K562 (cell line): ENCODE data around the gene SERTAD3. TPM values are rescaled to one million over a fixed set of nuclear protein-coding genes. Genes with fewer than 3 reads are reported as not detected.

Source experiments
- ATAC-seq: fragments of 200-7000 bp; cut with Tn5 transposase; 3 replicates; pipeline ENCODE4 v1.9.1; 2020; ENCODE audit warnings: moderate library complexity
- BruUV-seq: library from RNA; stranded (reverse); fragments of 400-500 nt; replicated peaks from 2 replicates; lab custom pipeline; 2021; lab: Mats Ljungman, UMichigan
- CTCF ChIA-PET: fragments of 300-600 bp; formaldehyde crosslinking; extraction: SDS; loops from one replicate; lab custom pipeline; 2021; ENCODE audit warnings: low intra/inter-chr PET ratio; lab: Yijun Ruan, JAX
- POLR2A ChIA-PET: fragments of 300-600, 350-650 bp; sonication (Branson Sonifier 250); formaldehyde crosslinking; extraction: SDS; loops from one replicate; lab custom pipeline; 2021; ENCODE audit warnings: antibody characterized with exemption, inconsistent platforms; lab: Yijun Ruan, JAX
- DNase-seq, 4 experiments: peaks; one replicate each; pipeline versions ENCODE4 v3.0.0 to v3.0.0-alpha.2; 2011 to 2018; ENCODE audit warnings: low spot score in 3 of 4, mixed read lengths in 3 of 4; ENCODE audit errors: extremely low read depth in 1 of 4
- FAIRE-seq: peaks from 2 replicates; lab custom pipeline; 2011; peaks lifted over from hg19 to GRCh38; lab: Jason Lieb, UNC
- H2AFZ ChIP-seq: 2 replicates; pipeline ENCODE4 v1.6.0; 2011; ENCODE audit warnings: low read depth, low read length, control low read depth, inconsistent platforms
- H3K27ac ChIP-seq: fragments of 200-600 bp; 3 replicates; pipeline ENCODE4 v1.8.0; 2011; ENCODE audit warnings: low read depth, mild to moderate bottlenecking, control low read depth, inconsistent platforms, low read length, moderate library complexity, mixed read lengths; ENCODE audit errors: extremely low read depth
- H3K27me3 ChIP-seq, 2 experiments: fragments of 300-600 bp in 1 of 2; 2 replicates in 1 of 2; 3 replicates in 1 of 2; pipeline versions ENCODE4 v1.6.0 to v1.8.0; 2011; ENCODE audit warnings: inconsistent platforms in 2 of 2, low read length in 2 of 2, mild to moderate bottlenecking in 1 of 2, mixed read lengths in 1 of 2, moderate library complexity in 1 of 2; ENCODE audit not compliant: control insufficient read depth in 2 of 2, insufficient read depth in 2 of 2
- H3K36me3 ChIP-seq: fragments of 300-600 bp; 3 replicates; pipeline ENCODE4 v1.8.0; 2011; ENCODE audit warnings: mild to moderate bottlenecking, low read length, inconsistent platforms; ENCODE audit not compliant: control insufficient read depth, insufficient read depth
- H3K4me1 ChIP-seq, 2 experiments: fragments of 200-600 bp in 1 of 2; replicated peaks in 1 of 2; 2 replicates in 1 of 2; 3 replicates in 1 of 2; pipeline versions ENCODE4 v1.5.1 to v1.8.0; 2011; ENCODE audit warnings: inconsistent platforms in 2 of 2, low read length in 2 of 2, mild to moderate bottlenecking in 1 of 2, mixed read lengths in 1 of 2, moderate library complexity in 1 of 2; ENCODE audit not compliant: control insufficient read depth in 2 of 2, insufficient read depth in 2 of 2
- H3K4me2 ChIP-seq: 2 replicates; pipeline ENCODE4 v1.6.1; 2011; ENCODE audit warnings: low read length, control low read depth, inconsistent platforms, mixed read lengths; ENCODE audit not compliant: insufficient read depth
- H3K4me3 ChIP-seq: fragments of 200-600 bp; sonication (generic), shearing (Covaris generic); 2 replicates; pipeline ENCODE4 v1.5.1; 2016; ENCODE audit warnings: control low read depth, inconsistent platforms
- H3K79me2 ChIP-seq: fragments of 200-600 bp; 3 replicates; pipeline ENCODE4 v1.8.0; 2011; ENCODE audit warnings: low read length, inconsistent platforms; ENCODE audit not compliant: control insufficient read depth, insufficient read depth
- H3K9ac ChIP-seq, 2 experiments: 2 replicates each; pipeline versions ENCODE4 v1.6.0 to v1.6.1; 2011; ENCODE audit warnings: low read depth in 2 of 2, low read length in 2 of 2, control low read depth in 1 of 2, inconsistent platforms in 1 of 2, mild to moderate bottlenecking in 1 of 2, mixed read lengths in 1 of 2; ENCODE audit not compliant: insufficient read depth in 1 of 2
- H3K9me1 ChIP-seq: one replicate; pipeline ENCODE4 v1.6.0; 2011; ENCODE audit warnings: inconsistent platforms, mild to moderate bottlenecking, low read length, moderate library complexity; ENCODE audit not compliant: control insufficient read depth, insufficient read depth
- H3K9me3 ChIP-seq: replicated peaks from 2 replicates; pipeline ENCODE4 v1.5.1; 2011; ENCODE audit warnings: low read depth, low read length, inconsistent platforms; ENCODE audit not compliant: control insufficient read depth, insufficient read depth
- H4K20me1 ChIP-seq: replicated peaks from 2 replicates; pipeline ENCODE4 v1.6.1; 2011; ENCODE audit warnings: low read length, inconsistent platforms, mixed read lengths; ENCODE audit not compliant: control insufficient read depth, insufficient read depth
- ARID1B ChIP-seq: fragments of 450-650 bp; IDR thresholded peaks from 2 replicates; pipeline ENCODE4 v1.6.1; 2016; ENCODE audit warnings: antibody characterized with exemption, mild to moderate bottlenecking, inconsistent platforms
- BHLHE40 ChIP-seq: IDR thresholded peaks from 2 replicates; pipeline ENCODE4 v1.6.1; 2011; ENCODE audit warnings: low read length, improper control_type of control experiment
- HSF4 ChIP-seq: fragments of 250-450 bp; sonication (Bioruptor Pico); IDR thresholded peaks from 2 replicates; pipeline ENCODE4 v2.1.2; 2022; ENCODE audit warnings: mild to moderate bottlenecking, moderate library complexity, borderline replicate concordance
- SMAD3 ChIP-seq: fragments of 450-650 bp; formaldehyde crosslinking; conservative IDR thresholded peaks from 2 replicates; pipeline ENCODE4 v1.4.0; 2020; ENCODE audit warnings: mild to moderate bottlenecking
- TFAM ChIP-seq: fragments of 250-450 bp; sonication (Bioruptor Pico); conservative IDR thresholded peaks from 2 replicates; pipeline ENCODE4 v1.5.0; 2021; ENCODE audit warnings: mild to moderate bottlenecking, moderate library complexity
- ZNF324 ChIP-seq: fragments of 250-450 bp; sonication (Bioruptor Pico); IDR thresholded peaks from 2 replicates; pipeline ENCODE4 v1.4.0; 2020; ENCODE audit warnings: mild to moderate bottlenecking
- ZSCAN32 ChIP-seq: fragments of 450-650 bp; formaldehyde crosslinking; IDR thresholded peaks from 2 replicates; pipeline ENCODE4 v1.4.0; 2020; ENCODE audit warnings: mild to moderate bottlenecking, moderate library complexity
- WGBS: fragments of 100-300 bp; shearing (Covaris generic); methylation state at CpG from one replicate; pipeline ENCODE4 v1.1.6; 2016; ENCODE audit warnings: low coverage, mixed read lengths; ENCODE audit not compliant: insufficient coverage; ENCODE audit errors: missing lambda C conversion rate; 5-methylcytosine and 5-hydroxymethylcytosine counted together
- in situ Hi-C: fragments of 300-500 bp; cut with MboI; formaldehyde crosslinking; loops from 4 replicates; pipeline ENCODE4 v1.15.0; 2018; ENCODE audit warnings: inconsistent platforms, mixed read lengths
- intact Hi-C: fragments of 100-400 bp; cut with micrococcal nuclease; formaldehyde crosslinking; loops from 2 replicates; pipeline ENCODE4 v1.14.2; 2022
- polyA plus RNA-seq, 8 experiments: library from polyadenylated mRNA; depleted of rRNA in 4 of 8; stranded (reverse) in 5 of 8; unstranded in 3 of 8; fragments of >200 nt; fragmentation: Nextera tagmentation in 2 of 8; fragmentation: Illumina TruSeq in 1 of 8; extraction: Ambion mirVana in 2 of 8; extraction: Trizol in 1 of 8; gene quantifications; 2 replicates each; pipeline versions ENCODE4 v1.2.1 to v1.2.3, GENCODE V29; 2011 to 2014; ENCODE audit warnings: inconsistent platforms in 1 of 8, missing spikeins in 1 of 8
- total RNA-seq, 7 experiments: library from RNA; depleted of rRNA in 6 of 7; stranded (reverse); fragments of >200 nt in 6 of 7; fragmentation: Illumina TruSeq in 2 of 7; extraction: Trizol in 2 of 7; gene quantifications; 2 replicates each; pipeline versions ENCODE4 v1.2.1 to v1.2.3, GENCODE V29; 2011 to 2021; ENCODE audit warnings: low replicate concordance in 1 of 7
- TF ChIP-seq, protein P1 (sequence below), 2 experiments: fragments of 450-650 bp in 1 of 2; sonication (generic) in 1 of 2; formaldehyde crosslinking in 1 of 2; IDR thresholded peaks; 2 replicates each; pipeline versions ENCODE4 v1.7.1 to v1.9.0; 2016 to 2022; ENCODE audit warnings: inconsistent platforms in 1 of 2, mild to moderate bottlenecking in 1 of 2, missing genetic modification reagents in 1 of 2
- TF ChIP-seq, protein P2 (sequence below): fragments of 450-650 bp; formaldehyde crosslinking; IDR thresholded peaks from 2 replicates; pipeline ENCODE4 v1.4.0; 2022; ENCODE audit warnings: mild to moderate bottlenecking, moderate library complexity

The SERTAD3 gene
- total and polyA plus RNA-seq, 9 of the 15 experiments (the other 6 are each of a cell fraction or from before 2014, with no cell fraction given) = 5.4 to 28.9 (median 17.5) TPM

DNA sequence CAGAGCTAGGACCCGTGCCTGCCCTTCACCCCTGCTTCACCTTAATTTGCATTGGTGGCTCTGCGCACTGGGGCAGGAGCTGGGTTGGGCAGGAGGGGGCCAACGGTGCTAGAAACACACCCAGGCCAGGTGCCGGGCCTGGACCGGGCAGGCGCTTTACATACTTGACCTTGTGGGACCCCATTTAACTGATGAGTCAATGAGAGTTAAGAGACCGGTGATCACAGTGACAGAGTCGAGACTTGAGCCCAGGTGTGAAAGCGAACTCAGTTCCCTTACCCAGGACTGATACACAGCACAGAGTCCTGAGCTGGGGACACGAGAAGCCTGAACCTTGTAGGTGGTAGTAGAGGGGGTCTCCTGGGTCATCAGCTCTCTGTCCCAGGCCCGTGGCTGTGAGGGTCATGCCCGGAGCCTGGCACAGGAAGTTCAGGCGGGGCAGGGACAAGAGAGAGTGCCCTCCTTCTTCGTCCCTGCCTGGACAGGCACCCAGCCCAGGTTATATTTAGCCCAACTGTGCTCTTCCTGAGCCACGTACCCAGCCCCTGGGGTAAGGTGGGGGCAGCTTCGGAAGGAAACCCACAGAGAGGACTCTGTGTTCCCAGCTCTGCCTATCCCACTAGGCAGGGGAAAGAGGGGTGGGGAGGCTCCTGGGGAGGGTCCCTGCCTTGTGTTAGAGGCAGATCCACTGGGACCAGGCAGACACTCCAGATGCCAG is 32.9 kb downstream of the SERTAD3 start:
- Histone ChIP-seq H2AFZ (no peak overlapping the region), H3K36me3 (no peaks in the 10 kb centered on the region), H3K4me1 (peaks cover 21 to 54% of the 10 kb centered on the region in 2 experiments; a peak in 4 of 5 replicates), H3K27me3 (no peaks in the 10 kb centered on the region)
- TF ChIP-seq ARID1B = no peak
- no peak for TF ChIP-seq ZSCAN32 (CRISPR knock-in tag)
- TF ChIP-seq SMAD3 (CRISPR knock-in tag) = no peak
- TF ChIP-seq, protein P1, sequence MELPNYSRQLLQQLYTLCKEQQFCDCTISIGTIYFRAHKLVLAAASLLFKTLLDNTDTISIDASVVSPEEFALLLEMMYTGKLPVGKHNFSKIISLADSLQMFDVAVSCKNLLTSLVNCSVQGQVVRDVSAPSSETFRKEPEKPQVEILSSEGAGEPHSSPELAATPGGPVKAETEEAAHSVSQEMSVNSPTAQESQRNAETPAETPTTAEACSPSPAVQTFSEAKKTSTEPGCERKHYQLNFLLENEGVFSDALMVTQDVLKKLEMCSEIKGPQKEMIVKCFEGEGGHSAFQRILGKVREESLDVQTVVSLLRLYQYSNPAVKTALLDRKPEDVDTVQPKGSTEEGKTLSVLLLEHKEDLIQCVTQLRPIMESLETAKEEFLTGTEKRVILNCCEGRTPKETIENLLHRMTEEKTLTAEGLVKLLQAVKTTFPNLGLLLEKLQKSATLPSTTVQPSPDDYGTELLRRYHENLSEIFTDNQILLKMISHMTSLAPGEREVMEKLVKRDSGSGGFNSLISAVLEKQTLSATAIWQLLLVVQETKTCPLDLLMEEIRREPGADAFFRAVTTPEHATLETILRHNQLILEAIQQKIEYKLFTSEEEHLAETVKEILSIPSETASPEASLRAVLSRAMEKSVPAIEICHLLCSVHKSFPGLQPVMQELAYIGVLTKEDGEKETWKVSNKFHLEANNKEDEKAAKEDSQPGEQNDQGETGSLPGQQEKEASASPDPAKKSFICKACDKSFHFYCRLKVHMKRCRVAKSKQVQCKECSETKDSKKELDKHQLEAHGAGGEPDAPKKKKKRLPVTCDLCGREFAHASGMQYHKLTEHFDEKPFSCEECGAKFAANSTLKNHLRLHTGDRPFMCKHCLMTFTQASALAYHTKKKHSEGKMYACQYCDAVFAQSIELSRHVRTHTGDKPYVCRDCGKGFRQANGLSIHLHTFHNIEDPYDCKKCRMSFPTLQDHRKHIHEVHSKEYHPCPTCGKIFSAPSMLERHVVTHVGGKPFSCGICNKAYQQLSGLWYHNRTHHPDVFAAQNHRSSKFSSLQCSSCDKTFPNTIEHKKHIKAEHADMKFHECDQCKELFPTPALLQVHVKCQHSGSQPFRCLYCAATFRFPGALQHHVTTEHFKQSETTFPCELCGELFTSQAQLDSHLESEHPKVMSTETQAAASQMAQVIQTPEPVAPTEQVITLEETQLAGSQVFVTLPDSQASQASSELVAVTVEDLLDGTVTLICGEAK (IDR thresholded peaks at IDR 0.05) = no peak
- TF ChIP-seq, protein P1 (CRISPR knock-in tag; IDR thresholded peaks at IDR 0.05) = no peak
- TF ChIP-seq, protein P2, sequence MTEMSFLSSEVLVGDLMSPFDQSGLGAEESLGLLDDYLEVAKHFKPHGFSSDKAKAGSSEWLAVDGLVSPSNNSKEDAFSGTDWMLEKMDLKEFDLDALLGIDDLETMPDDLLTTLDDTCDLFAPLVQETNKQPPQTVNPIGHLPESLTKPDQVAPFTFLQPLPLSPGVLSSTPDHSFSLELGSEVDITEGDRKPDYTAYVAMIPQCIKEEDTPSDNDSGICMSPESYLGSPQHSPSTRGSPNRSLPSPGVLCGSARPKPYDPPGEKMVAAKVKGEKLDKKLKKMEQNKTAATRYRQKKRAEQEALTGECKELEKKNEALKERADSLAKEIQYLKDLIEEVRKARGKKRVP (CRISPR knock-in tag) = no peak
- no peak for TF ChIP-seq TFAM (CRISPR knock-in tag)
- TF ChIP-seq HSF4 (CRISPR knock-in tag) = no peak
- no peak for TF ChIP-seq ZNF324
- no peak for TF ChIP-seq BHLHE40
- TF ChIP-seq, all 486 proteins: peak for 0
- Histone ChIP-seq H4K20me1 (no peaks in the 10 kb centered on the region), H3K79me2 (no peaks in the 10 kb centered on the region), H3K9me3 (no peaks in the 10 kb centered on the region), H3K9me1 (no peaks in the 10 kb centered on the region), H3K4me2 (no peak overlapping the region), H3K9ac (peak overlapping the region in 1 of 2 experiments; percentile 82; a peak in 2 of 4 replicates), H3K27ac (peak overlapping the region; percentile 10; the same call in 1 of the 3 replicates), H3K4me3 (no peak overlapping the region)
- ATAC-seq (peak; percentile 17), DNase-seq (peak in 1 of 4 experiments; percentile 11), FAIRE-seq (no peak)
- in situ Hi-C loops (no loop called here), intact Hi-C loops (no loop called here)
- no TSS peak for BruUV-seq
- POLR2A ChIA-PET = interaction anchor here (0.5 to 1.8 kb wide), 3 partner anchors 9 to 15 kb away, joined by 3 to 7 read pairs (median 4); partner anchors contain the start of gene SERTAD1
- 65% methylated on average over 16 of the region's 16 CpGs for WGBS
- CTCF ChIA-PET = no interaction called here
